Natural killer cell (primary cell): Measurements from ENCODE around the gene KRT39. TPM values are rescaled to one million over a fixed set of nuclear protein-coding genes. Genes with fewer than 3 reads are reported as not detected.

Experiments used
- ATAC-seq, 3 donors: fragments of 150-1000 bp in 2 of 3; fragments of 200-7000 bp in 1 of 3; cut with Tn5 transposase; 1 replicate in 1 of 3; 2 replicates in 2 of 3; pipeline ENCODE4 v1.10.0; 2021; ENCODE audit warnings: mild to moderate bottlenecking in 2 of 3, moderate library complexity in 2 of 3
- DNase-seq, 2 donors: peaks; one replicate each; pipeline versions ENCODE4 v3.0.0 to v3.0.0-alpha.2; 2013 to 2021; ENCODE audit warnings: mixed read lengths in 1 of 2
- H3K27ac ChIP-seq: one replicate; pipeline ENCODE4 v1.5.1; 2013; ENCODE audit warnings: mild to moderate bottlenecking, low read length
- H3K27me3 ChIP-seq: one replicate; pipeline ENCODE4 v1.6.1; 2013; ENCODE audit warnings: low read length; ENCODE audit not compliant: control insufficient read depth, insufficient read depth
- H3K36me3 ChIP-seq: one replicate; pipeline ENCODE4 v1.6.1; 2013; ENCODE audit warnings: low read length; ENCODE audit not compliant: control insufficient read depth, insufficient read depth
- H3K4me1 ChIP-seq: one replicate; pipeline ENCODE4 v1.6.1; 2013; ENCODE audit warnings: low read length; ENCODE audit not compliant: control insufficient read depth, insufficient read depth
- H3K4me3 ChIP-seq: one replicate; pipeline ENCODE4 v1.5.1; 2013; ENCODE audit warnings: low read length
- H3K9me3 ChIP-seq: one replicate; pipeline ENCODE4 v1.6.1; 2013; ENCODE audit warnings: low read length; ENCODE audit not compliant: control insufficient read depth, insufficient read depth
- H3K27ac Mint-ChIP-seq, 2 donors: one replicate each; pipeline ENCODE4 v1.8.0; 2022; ENCODE audit warnings: mild to moderate bottlenecking in 2 of 2, mixed read lengths in 2 of 2, moderate library complexity in 1 of 2
- H3K27me3 Mint-ChIP-seq, 2 donors: one replicate each; pipeline ENCODE4 v1.8.0; 2022; ENCODE audit warnings: low read depth in 2 of 2, mixed read lengths in 2 of 2
- H3K36me3 Mint-ChIP-seq: one replicate; pipeline ENCODE4 v1.8.0; 2022; ENCODE audit warnings: mixed read lengths
- H3K4me1 Mint-ChIP-seq, 2 donors: one replicate each; pipeline ENCODE4 v1.8.0; 2022; ENCODE audit warnings: mixed read lengths in 2 of 2
- H3K4me3 Mint-ChIP-seq: one replicate; pipeline ENCODE4 v1.8.0; 2022; ENCODE audit warnings: mild to moderate bottlenecking, moderate library complexity, mixed read lengths
- H3K9me3 Mint-ChIP-seq, 2 donors: one replicate each; pipeline ENCODE4 v1.8.0; 2022; ENCODE audit warnings: mixed read lengths in 2 of 2
- WGBS: methylation state at CpG from one replicate; pipeline ENCODE4 v1.1.7; 2013; ENCODE audit warnings: missing lambda C conversion rate; ENCODE audit not compliant: insufficient coverage; 5-methylcytosine and 5-hydroxymethylcytosine counted together
- intact Hi-C: fragments of 100-400 bp; cut with micrococcal nuclease; formaldehyde crosslinking; loops from one replicate; pipeline ENCODE4 v1.14.2; 2022
- total RNA-seq, 4 donors: library from RNA; stranded (reverse); fragments of 120-200 nt in 1 of 4; gene quantifications; one replicate each; pipeline versions ENCODE4 v1.2.3 to v1.2.4, GENCODE V29; 2013 to 2022
- TF ChIP-seq, protein P1 (sequence below): fragments of 200-600 bp; IDR thresholded peaks from one replicate; pipeline ENCODE4 v1.8.0; 2022; ENCODE audit warnings: antibody characterized with exemption

Gene KRT39
- total RNA-seq: not detected
- not detected for total RNA-seq (2013)

- Histone ChIP-seq H3K27ac (no peak within 1 kb of the TSS), H3K9me3 (no peaks in the 10 kb centered on the region), H3K36me3 (no peaks in the 10 kb centered on the region), H3K4me1 (no peaks in the 10 kb centered on the region), H3K4me3 (no peak within 1 kb of the TSS), H3K27me3 (no peaks in the 10 kb centered on the region)
- no CpG with 5 or more reads among the region's 1 CpG for WGBS
- Mint-ChIP-seq H3K27ac (no peak within 1 kb of the TSS), H3K4me3 (no peak within 1 kb of the TSS), H3K4me1 (no peaks in the 10 kb centered on the region), H3K27me3 (peaks cover 5 to 26% of the 10 kb centered on the region in 2 donors), H3K9me3 (no peaks in the 10 kb centered on the region), H3K36me3 (no peaks in the 10 kb centered on the region)
- TF ChIP-seq, protein P1, sequence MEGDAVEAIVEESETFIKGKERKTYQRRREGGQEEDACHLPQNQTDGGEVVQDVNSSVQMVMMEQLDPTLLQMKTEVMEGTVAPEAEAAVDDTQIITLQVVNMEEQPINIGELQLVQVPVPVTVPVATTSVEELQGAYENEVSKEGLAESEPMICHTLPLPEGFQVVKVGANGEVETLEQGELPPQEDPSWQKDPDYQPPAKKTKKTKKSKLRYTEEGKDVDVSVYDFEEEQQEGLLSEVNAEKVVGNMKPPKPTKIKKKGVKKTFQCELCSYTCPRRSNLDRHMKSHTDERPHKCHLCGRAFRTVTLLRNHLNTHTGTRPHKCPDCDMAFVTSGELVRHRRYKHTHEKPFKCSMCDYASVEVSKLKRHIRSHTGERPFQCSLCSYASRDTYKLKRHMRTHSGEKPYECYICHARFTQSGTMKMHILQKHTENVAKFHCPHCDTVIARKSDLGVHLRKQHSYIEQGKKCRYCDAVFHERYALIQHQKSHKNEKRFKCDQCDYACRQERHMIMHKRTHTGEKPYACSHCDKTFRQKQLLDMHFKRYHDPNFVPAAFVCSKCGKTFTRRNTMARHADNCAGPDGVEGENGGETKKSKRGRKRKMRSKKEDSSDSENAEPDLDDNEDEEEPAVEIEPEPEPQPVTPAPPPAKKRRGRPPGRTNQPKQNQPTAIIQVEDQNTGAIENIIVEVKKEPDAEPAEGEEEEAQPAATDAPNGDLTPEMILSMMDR: no peak
- ATAC-seq (no peak), DNase-seq (no peak)
- intact Hi-C loops: no loop called here
Observed at GRCh38 chr17:40966848-40967247, at the start of gene KRT39. TSS of gene KRT39 (minus strand) at chr17:40966948. CDS start at chr17:40966856, 92 bp downstream.

- H3K4me1 ChIP-seq: no peaks in the 10 kb centered on the region
- 71% methylated on average over 6 of the region's 7 CpGs for WGBS
- Mint-ChIP-seq H3K36me3 (no peaks in the 10 kb centered on the region), H3K4me1 (no peaks in the 10 kb centered on the region), H3K27me3 (peaks cover 19 to 24% of the 10 kb centered on the region in 2 donors), H3K27ac (no peak overlapping the region), H3K4me3 (no peak overlapping the region), H3K9me3 (no peaks in the 10 kb centered on the region)
- DNase-seq (no peak), ATAC-seq (no peak)
- H3K27ac ChIP-seq: no peak overlapping the region
- intact Hi-C loops: no loop called here
- no peaks in the 10 kb centered on the region for H3K9me3 ChIP-seq
- no peak overlapping the region for H3K4me3 ChIP-seq
- TF ChIP-seq, protein P1: no peak
- H3K27me3 ChIP-seq: no peaks in the 10 kb centered on the region
- no peaks in the 10 kb centered on the region for H3K36me3 ChIP-seq
Observed at GRCh38 chr17:41015454-41015853, 48.7 kb upstream of the KRT39 start.

DNA sequence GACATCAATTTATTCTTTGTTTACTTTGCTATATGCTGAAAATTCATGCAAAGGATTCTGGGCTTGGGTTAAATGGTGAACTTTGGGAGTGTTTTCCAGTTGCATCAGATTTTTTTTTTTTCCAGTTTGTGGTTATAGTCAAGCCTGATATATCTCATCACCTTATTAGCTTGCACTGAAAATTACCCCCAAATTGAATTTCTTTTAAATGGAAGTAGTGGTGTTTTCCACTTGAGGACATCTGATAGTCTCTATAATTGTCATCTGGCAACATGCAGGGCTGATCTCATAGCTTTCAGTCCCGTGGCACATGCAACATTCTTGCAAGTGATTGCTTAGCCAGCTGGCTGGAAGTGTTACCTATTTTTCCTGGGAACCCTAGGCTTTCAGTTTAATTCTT is 46.9 kb upstream of the KRT39 start:
- no peaks in the 10 kb centered on the region for H3K9me3 ChIP-seq
- H3K27ac ChIP-seq: no peak overlapping the region
- no peak overlapping the region for H3K4me3 ChIP-seq
- TF ChIP-seq, protein P1: no peak
- 76% methylated on average over 1 of the region's 1 CpG for WGBS
- no peak for ATAC-seq
- no peaks in the 10 kb centered on the region for H3K4me1 Mint-ChIP-seq
- no peaks in the 10 kb centered on the region for H3K36me3 ChIP-seq
- no peaks in the 10 kb centered on the region for H3K9me3 Mint-ChIP-seq
- H3K27ac Mint-ChIP-seq: no peak overlapping the region
- DNase-seq: no peak
- H3K36me3 Mint-ChIP-seq: no peaks in the 10 kb centered on the region
- no peaks in the 10 kb centered on the region for H3K27me3 ChIP-seq
- intact Hi-C loops: no loop called here
- H3K27me3 Mint-ChIP-seq: peaks cover 22 to 24% of the 10 kb centered on the region in 2 donors
- H3K4me3 Mint-ChIP-seq: no peak overlapping the region
- H3K4me1 ChIP-seq: no peaks in the 10 kb centered on the region

- 96% methylated on average over 3 of the region's 3 CpGs for WGBS
- H3K4me3 ChIP-seq: no peak overlapping the region
- ATAC-seq: no peak
- H3K27ac ChIP-seq: no peak overlapping the region
- no peaks in the 10 kb centered on the region for H3K9me3 ChIP-seq
- Mint-ChIP-seq H3K4me3 (no peak overlapping the region), H3K27ac (no peak overlapping the region), H3K36me3 (no peaks in the 10 kb centered on the region), H3K27me3 (peaks cover 19 to 24% of the 10 kb centered on the region in 2 donors), H3K4me1 (no peaks in the 10 kb centered on the region), H3K9me3 (no peaks in the 10 kb centered on the region)
- DNase-seq: no peak
- H3K27me3 ChIP-seq: no peaks in the 10 kb centered on the region
- no peaks in the 10 kb centered on the region for H3K4me1 ChIP-seq
- H3K36me3 ChIP-seq: no peaks in the 10 kb centered on the region
- intact Hi-C loops: no loop called here
- TF ChIP-seq, protein P1: no peak
Observed at GRCh38 chr17:41013181-41013580, 46.4 kb upstream of the KRT39 start.
